H1 (cell line): ENCODE measurements around the gene ZNF518B. TPM values are rescaled to one million over a fixed set of nuclear protein-coding genes. Genes with fewer than 3 reads are reported as not detected.

Source experiments
- CTCF ChIA-PET: fragments of 300-600 bp; sonication (Branson Sonifier 250); formaldehyde crosslinking; loops from one replicate; lab custom pipeline; 2021; ENCODE audit not compliant: partially characterized antibody; lab: Charles Lee
- POLR2A ChIA-PET: fragments of 300-600 bp; sonication (Branson Sonifier 250); formaldehyde crosslinking; loops from one replicate; lab custom pipeline; 2021; ENCODE audit warnings: inconsistent platforms; ENCODE audit not compliant: partially characterized antibody; lab: Charles Lee
- DNase-seq, 2 experiments: peaks; one replicate each; pipeline versions ENCODE4 v3.0.0 to v3.0.0-alpha.2; 2010 to 2022; ENCODE audit warnings: low spot score in 2 of 2, low read depth in 1 of 2, mixed read lengths in 1 of 2
- FAIRE-seq: peaks from 2 replicates; lab custom pipeline; 2011; peaks lifted over from hg19 to GRCh38; lab: Jason Lieb, UNC
- H2AFZ ChIP-seq: 2 replicates; pipeline ENCODE4 v1.8.1; 2012; ENCODE audit warnings: low read length, inconsistent platforms
- H2AK5ac ChIP-seq: 2 replicates; pipeline ENCODE4 v1.6.1; 2013; ENCODE audit warnings: low read depth, low read length
- H2BK120ac ChIP-seq: replicated peaks from 2 replicates; pipeline ENCODE3; 2013; ENCODE audit warnings: low read depth, low read length, inconsistent platforms
- H2BK12ac ChIP-seq: 2 replicates; pipeline ENCODE4 v1.6.1; 2013; ENCODE audit warnings: low read depth, low read length
- H2BK15ac ChIP-seq: 2 replicates; pipeline ENCODE4 v1.6.1; 2013; ENCODE audit warnings: low read length
- H2BK20ac ChIP-seq: 2 replicates; pipeline ENCODE4 v1.6.1; 2013; ENCODE audit warnings: low read length
- H2BK5ac ChIP-seq: 2 replicates; pipeline ENCODE4 v1.6.1; 2013; ENCODE audit warnings: low read depth, low read length
- H3K14ac ChIP-seq: 2 replicates; pipeline ENCODE4 v1.6.1; 2013; ENCODE audit warnings: inconsistent platforms; ENCODE audit not compliant: insufficient read length
- H3K18ac ChIP-seq: 2 replicates; pipeline ENCODE4 v1.6.1; 2013; ENCODE audit warnings: low read length; ENCODE audit errors: extremely low read depth
- H3K23ac ChIP-seq: 2 replicates; pipeline ENCODE4 v1.6.1; 2013; ENCODE audit warnings: inconsistent platforms; ENCODE audit not compliant: insufficient read length
- H3K23me2 ChIP-seq: 2 replicates; pipeline ENCODE4 v1.6.1; 2013; ENCODE audit warnings: low read depth, low read length
- H3K27ac ChIP-seq: 2 replicates; pipeline ENCODE4 v1.6.1; 2011; ENCODE audit warnings: low read depth, low read length, inconsistent platforms
- H3K27me3 ChIP-seq, 4 experiments: replicated peaks in 1 of 4; 1 replicate in 1 of 4; 2 replicates in 3 of 4; pipeline versions ENCODE4 v1.6.1 to v1.8.1; 2011 to 2013; ENCODE audit warnings: low read length in 3 of 4, mild to moderate bottlenecking in 3 of 4, inconsistent platforms in 2 of 4, mixed read lengths in 2 of 4, moderate library complexity in 1 of 4; ENCODE audit not compliant: control insufficient read depth in 3 of 4, insufficient read depth in 3 of 4; ENCODE audit errors: extremely low read depth in 1 of 4
- H3K36me3 ChIP-seq, 4 experiments: 2 replicates each; pipeline versions ENCODE4 v1.6.1 to v1.8.1; 2011 to 2013; ENCODE audit warnings: mild to moderate bottlenecking in 4 of 4, low read length in 3 of 4, moderate library complexity in 2 of 4, control low read depth in 1 of 4, inconsistent platforms in 1 of 4; ENCODE audit not compliant: insufficient read depth in 4 of 4, control insufficient read depth in 2 of 4
- H3K4ac ChIP-seq: replicated peaks from 2 replicates; pipeline ENCODE3; 2013; ENCODE audit warnings: low read length, low read depth, mixed read lengths, inconsistent platforms; ENCODE audit not compliant: insufficient read length
- H3K4me1 ChIP-seq, 4 experiments: replicated peaks in 1 of 4; 1 replicate in 1 of 4; 2 replicates in 3 of 4; pipeline versions ENCODE4 v1.6.1 to v1.8.1; 2011 to 2013; ENCODE audit warnings: low read length in 3 of 4, inconsistent platforms in 2 of 4, mixed read lengths in 1 of 4; ENCODE audit not compliant: insufficient read depth in 4 of 4, control insufficient read depth in 3 of 4
- H3K4me2 ChIP-seq, 2 experiments: 2 replicates each; pipeline versions ENCODE4 v1.6.1 to v1.8.1; 2011 to 2013; ENCODE audit warnings: low read depth in 2 of 2, low read length in 2 of 2, control low read depth in 1 of 2, inconsistent platforms in 1 of 2, mild to moderate bottlenecking in 1 of 2; ENCODE audit not compliant: insufficient read depth in 1 of 2
- H3K4me3 ChIP-seq, 4 experiments: fragments of 200-600, 300-600 bp in 1 of 4; sonication (generic), shearing (Covaris generic), sonication (Bioruptor Twin) in 1 of 4; 2 replicates each; pipeline versions ENCODE4 v1.5.1 to v1.8.1; 2011 to 2016; ENCODE audit warnings: low read length in 4 of 4, low read depth in 3 of 4, control low read depth in 2 of 4, inconsistent platforms in 2 of 4, mild to moderate bottlenecking in 2 of 4, mixed read lengths in 1 of 4, moderate library complexity in 1 of 4; ENCODE audit not compliant: insufficient read depth in 2 of 4; ENCODE audit errors: extremely low read depth in 1 of 4
- H3K56ac ChIP-seq: replicated peaks from 2 replicates; pipeline ENCODE3; 2013; ENCODE audit warnings: low read depth, mild to moderate bottlenecking, mixed read lengths, low read length, inconsistent platforms; ENCODE audit not compliant: insufficient read length
- H3K79me1 ChIP-seq: 2 replicates; pipeline ENCODE4 v1.6.1; 2013; ENCODE audit warnings: low read depth, low read length, control low read depth
- H3K79me2 ChIP-seq, 2 experiments: 2 replicates each; pipeline versions ENCODE4 v1.6.1 to v1.8.1; 2012 to 2013; ENCODE audit warnings: low read length in 2 of 2, mild to moderate bottlenecking in 2 of 2, inconsistent platforms in 1 of 2; ENCODE audit not compliant: insufficient read depth in 2 of 2, control insufficient read depth in 1 of 2
- H3K9ac ChIP-seq, 4 experiments: replicated peaks in 1 of 4; 1 replicate in 1 of 4; 2 replicates in 3 of 4; pipeline versions ENCODE4 v1.6.1 to v1.8.1; 2011 to 2013; ENCODE audit warnings: low read depth in 3 of 4, low read length in 3 of 4, control low read depth in 2 of 4, mild to moderate bottlenecking in 2 of 4, moderate library complexity in 2 of 4, inconsistent platforms in 1 of 4; ENCODE audit errors: extremely low read depth in 1 of 4
- H3K9me3 ChIP-seq, 2 experiments: 2 replicates each; pipeline versions ENCODE4 v1.6.1 to v1.8.1; 2012 to 2013; ENCODE audit warnings: mild to moderate bottlenecking in 2 of 2, moderate library complexity in 2 of 2, control low read depth in 1 of 2, inconsistent platforms in 1 of 2, low read depth in 1 of 2, low read length in 1 of 2, mixed read lengths in 1 of 2; ENCODE audit not compliant: insufficient read depth in 2 of 2
- H4K20me1 ChIP-seq, 2 experiments: replicated peaks in 1 of 2; 2 replicates each; pipeline versions ENCODE3 to v1.8.1; 2011 to 2013; ENCODE audit warnings: inconsistent platforms in 2 of 2, low read length in 2 of 2, mild to moderate bottlenecking in 1 of 2; ENCODE audit not compliant: insufficient read depth in 2 of 2, control insufficient read depth in 1 of 2
- H4K5ac ChIP-seq: 2 replicates; pipeline ENCODE4 v1.6.1; 2013; ENCODE audit warnings: low read length, low read depth, mixed read lengths, inconsistent platforms; ENCODE audit not compliant: insufficient read length
- H4K8ac ChIP-seq: 2 replicates; pipeline ENCODE4 v1.8.0; 2013; ENCODE audit warnings: mild to moderate bottlenecking, moderate library complexity, low read length, inconsistent platforms; ENCODE audit not compliant: insufficient read depth; ENCODE audit errors: extremely low read depth
- H4K91ac ChIP-seq: replicated peaks from 2 replicates; pipeline ENCODE3; 2013; ENCODE audit warnings: low read length, mixed read lengths, inconsistent platforms; ENCODE audit not compliant: insufficient read length
- CHD2 ChIP-seq: IDR thresholded peaks from 2 replicates; pipeline ENCODE4 v1.6.1; 2012; ENCODE audit warnings: low read length, improper control_type of control experiment
- SIX5 ChIP-seq: IDR thresholded peaks from 2 replicates; pipeline ENCODE4 v1.6.1; 2011; ENCODE audit warnings: mild to moderate bottlenecking, low read depth, low read length
- TEAD4 ChIP-seq: IDR thresholded peaks from 2 replicates; pipeline ENCODE4 v1.6.1; 2012; ENCODE audit warnings: low read depth, low read length, inconsistent platforms, mixed read lengths
- WGBS, 2 experiments: shearing (Covaris generic) in 1 of 2; methylation state at CpG; one replicate each; pipeline versions ENCODE4 v1.1.6 to v1.1.7; 2013 to 2015; ENCODE audit warnings: low lambda C conversion rate in 2 of 2, mixed read lengths in 2 of 2, inconsistent platforms in 1 of 2, low coverage in 1 of 2, missing lambda C conversion rate in 1 of 2; ENCODE audit not compliant: insufficient replicate concordance in 2 of 2, insufficient coverage in 1 of 2, insufficient read length in 1 of 2; ENCODE audit errors: extremely low coverage in 1 of 2, missing lambda C conversion rate in 1 of 2; 5-methylcytosine and 5-hydroxymethylcytosine counted together
- polyA plus RNA-seq, 7 experiments: library from polyadenylated mRNA; depleted of rRNA in 3 of 7; stranded (reverse) in 5 of 7; unstranded in 2 of 7; fragments of >200 nt in 5 of 7; fragments of 200-250 nt in 2 of 7; gene quantifications; 1 replicate in 5 of 7; 2 replicates in 1 of 7; 4 replicates in 1 of 7; pipeline versions ENCODE4 v1.2.1 to v1.2.3, GENCODE V29; 2011 to 2013; ENCODE audit warnings: missing spikeins in 2 of 7, mixed read lengths in 2 of 7
- total RNA-seq: library from RNA; stranded (reverse); fragmentation: NEBNext Ultra II Directional; extraction: Animal tissue kit (Norgen Biotek cat#: 25700); gene quantifications from 2 replicates; pipeline ENCODE4 v1.2.1, GENCODE V29; 2021

Gene ZNF518B
- total and polyA plus RNA-seq, 2 of the 8 experiments (the other 6 are each of a cell fraction or from before 2014, with no cell fraction given), result 2.9 to 9.0 TPM

DNA sequence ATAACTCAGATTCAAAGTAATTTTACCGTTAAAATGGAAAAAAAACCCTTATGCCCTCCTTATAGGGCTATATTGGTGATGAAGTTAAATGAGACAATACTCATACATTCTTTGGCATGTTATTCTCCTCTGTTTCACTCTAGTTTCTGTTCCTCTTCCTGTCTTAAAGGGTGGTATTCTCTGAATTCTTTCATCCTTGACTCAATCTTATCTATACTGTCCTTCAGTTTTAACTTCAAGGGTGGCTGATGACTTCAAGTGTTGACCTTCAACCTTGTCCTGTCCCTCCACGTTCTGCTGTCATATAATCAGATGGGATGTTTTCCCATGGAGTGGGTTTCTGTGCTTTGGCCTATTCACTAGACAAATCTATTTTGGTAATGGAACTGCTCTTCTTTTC is 44.0 kb downstream of the ZNF518B start:
- no peaks in the 10 kb centered on the region for H3K9me3 ChIP-seq
- POLR2A ChIA-PET, result no interaction called here
- TF ChIP-seq SIX5, result no peak
- no peak for TF ChIP-seq TEAD4
- TF ChIP-seq CHD2, result no peak

More for the DNA sequence above, 44.0 kb downstream of the ZNF518B start:
- FAIRE-seq (no peak), DNase-seq (no peak)
- Histone ChIP-seq H3K14ac (no peak overlapping the region), H2BK12ac (no peak overlapping the region), H3K79me2 (no peaks in the 10 kb centered on the region), H3K4me2 (no peak overlapping the region), H3K4me3 (no peak overlapping the region), H3K27ac (no peak overlapping the region), H4K8ac (no peak overlapping the region), H2BK5ac (no peak overlapping the region), H3K4ac (no peak overlapping the region), H4K20me1 (no peaks in the 10 kb centered on the region), H3K4me1 (no peaks in the 10 kb centered on the region), H3K23ac (no peak overlapping the region), H3K23me2 (no peaks in the 10 kb centered on the region), H3K79me1 (no peaks in the 10 kb centered on the region), H3K56ac (no peak overlapping the region), H3K36me3 (no peaks in the 10 kb centered on the region), H3K18ac (no peak overlapping the region), H2AK5ac (no peak overlapping the region), H2AFZ (no peak overlapping the region), H2BK15ac (no peak overlapping the region), H4K5ac (no peak overlapping the region), H3K27me3 (no peaks in the 10 kb centered on the region), H2BK120ac (no peak overlapping the region), H4K91ac (no peak overlapping the region), H2BK20ac (no peak overlapping the region), H3K9ac (no peak overlapping the region)
- 89% methylated on average over 2 of the region's 2 CpGs; no CpG with 5 or more reads in 1 of the 2 experiments for whole genome bisulfite sequencing, 2 experiments
- CTCF ChIA-PET, result interaction anchor here (0.9 to 2.2 kb wide), 6 partner anchors 9 to 243 kb away, joined by 4 to 6 read pairs (median 4); partner anchors contain the start of gene ZNF518B
